HepG2 (cell line): Measurements from ENCODE around the gene ANKRD44. TPM values are rescaled to one million over a fixed set of nuclear protein-coding genes. Genes with fewer than 3 reads are reported as not detected.

Source experiments
- ATAC-seq: fragments of 200-7000 bp; cut with Tn5 transposase; 3 replicates; pipeline ENCODE4 v1.9.1; 2020; ENCODE audit warnings: mild to moderate bottlenecking, moderate library complexity
- BruUV-seq: library from RNA; stranded (reverse); fragments of 400-500 nt; replicated peaks from 2 replicates; lab custom pipeline; 2021; lab: Mats Ljungman, UMichigan
- CTCF ChIA-PET: fragments of 300-600 bp; formaldehyde crosslinking; extraction: SDS; loops from one replicate; lab custom pipeline; 2021; ENCODE audit warnings: low total read pairs, inconsistent platforms, low intra/inter-chr PET ratio; lab: Yijun Ruan, JAX
- POLR2A ChIA-PET: fragments of 350-600 bp; sonication (Branson Sonifier 250); formaldehyde crosslinking; loops from one replicate; lab custom pipeline; 2020; ENCODE audit warnings: antibody characterized with exemption, inconsistent platforms; lab: Yijun Ruan, JAX
- DNase-seq: peaks from one replicate; pipeline ENCODE4 v3.0.0-alpha.2; 2015; ENCODE audit warnings: low spot score
- FAIRE-seq: peaks from 3 replicates; lab custom pipeline; 2011; peaks lifted over from hg19 to GRCh38; lab: Jason Lieb, UNC
- H2AFZ ChIP-seq: one replicate; pipeline ENCODE4 v1.6.1; 2011; ENCODE audit warnings: low read length, inconsistent platforms
- H3K27ac ChIP-seq: fragments of 300-600 bp; 3 replicates; pipeline ENCODE4 v1.8.0; 2011; ENCODE audit warnings: mixed run types, mild to moderate bottlenecking, mixed read lengths, low read length, inconsistent platforms; ENCODE audit not compliant: insufficient read depth; ENCODE audit errors: extremely low read length
- H3K27me3 ChIP-seq, 2 experiments: fragments of 200-600 bp in 1 of 2; 2 replicates in 1 of 2; 3 replicates in 1 of 2; pipeline versions ENCODE4 v1.6.0 to v1.8.0; 2011; ENCODE audit warnings: low read length in 2 of 2, mild to moderate bottlenecking in 2 of 2, moderate library complexity in 2 of 2, inconsistent platforms in 1 of 2; ENCODE audit not compliant: insufficient read depth in 2 of 2, control insufficient read depth in 1 of 2
- H3K36me3 ChIP-seq, 2 experiments: fragments of 200-600 bp in 1 of 2; replicated peaks in 1 of 2; 2 replicates in 1 of 2; 3 replicates in 1 of 2; pipeline versions ENCODE4 v1.5.1 to v1.8.0; 2011; ENCODE audit warnings: low read length in 2 of 2, inconsistent platforms in 1 of 2; ENCODE audit not compliant: insufficient read depth in 2 of 2, control insufficient read depth in 1 of 2
- H3K4me1 ChIP-seq: 2 replicates; pipeline ENCODE4 v1.5.1; 2012; ENCODE audit warnings: low read length, inconsistent platforms; ENCODE audit not compliant: insufficient read depth
- H3K4me2 ChIP-seq: 2 replicates; pipeline ENCODE4 v1.6.0; 2011; ENCODE audit warnings: low read depth, low read length, inconsistent platforms
- H3K4me3 ChIP-seq, 3 experiments: fragments of 200-600 bp in 1 of 3; sonication (generic), shearing (Covaris generic) in 1 of 3; replicated peaks in 1 of 3; 2 replicates each; pipeline ENCODE4 v1.5.1; 2011 to 2016; ENCODE audit warnings: low read length in 3 of 3, inconsistent platforms in 2 of 3, low read depth in 2 of 3, mild to moderate bottlenecking in 2 of 3, control low read depth in 1 of 3, mixed read lengths in 1 of 3; ENCODE audit not compliant: insufficient read depth in 1 of 3
- H3K79me2 ChIP-seq: one replicate; pipeline ENCODE4 v1.6.1; 2011; ENCODE audit warnings: low read length, inconsistent platforms; ENCODE audit not compliant: insufficient read depth
- H3K9ac ChIP-seq: 2 replicates; pipeline ENCODE4 v1.6.0; 2011; ENCODE audit warnings: mild to moderate bottlenecking, low read depth, low read length, inconsistent platforms; ENCODE audit not compliant: insufficient read depth
- H3K9me3 ChIP-seq: 2 replicates; pipeline ENCODE4 v1.5.1; 2012; ENCODE audit warnings: mild to moderate bottlenecking, low read length
- H4K20me1 ChIP-seq: 2 replicates; pipeline ENCODE4 v1.6.0; 2011; ENCODE audit warnings: inconsistent platforms, mild to moderate bottlenecking, low read length, moderate library complexity; ENCODE audit not compliant: insufficient read depth
- CBFB ChIP-seq: sonication (generic); formaldehyde crosslinking; IDR thresholded peaks from 2 replicates; pipeline ENCODE4 v1.4.0; 2020; ENCODE audit warnings: missing genetic modification reagents
- ONECUT2 ChIP-seq: sonication (generic); formaldehyde crosslinking; IDR thresholded peaks from 2 replicates; pipeline ENCODE4 v1.4.0; 2020; ENCODE audit warnings: missing genetic modification reagents
- SMC3 ChIP-seq: IDR thresholded peaks from 2 replicates; pipeline ENCODE4 v1.6.1; 2011; ENCODE audit warnings: low read length, improper control_type of control experiment
- THYN1 ChIP-seq: sonication (generic); formaldehyde crosslinking; IDR thresholded peaks from 2 replicates; pipeline ENCODE4 v1.8.1; 2023; ENCODE audit warnings: low read depth, mild to moderate bottlenecking, moderate library complexity, missing genetic modification reagents, borderline replicate concordance
- TRIM24 ChIP-seq: sonication (generic); formaldehyde crosslinking; IDR thresholded peaks from 2 replicates; pipeline ENCODE4 v1.8.0; 2022; ENCODE audit warnings: mild to moderate bottlenecking, missing genetic modification reagents
- ZNF326 ChIP-seq: sonication (generic); formaldehyde crosslinking; IDR thresholded peaks from 2 replicates; pipeline ENCODE4 v1.4.0; 2020; ENCODE audit warnings: missing genetic modification reagents, borderline replicate concordance
- WGBS: methylation state at CpG from one replicate; pipeline ENCODE4 v1.1.6; 2017; ENCODE audit warnings: low lambda C conversion rate; 5-methylcytosine and 5-hydroxymethylcytosine counted together
- in situ Hi-C: cut with HindIII; loops from 2 replicates; pipeline ENCODE4 v1.10.0; 2017; ENCODE audit warnings: low pct_unique_long_range_greater_than_20kb; ENCODE audit not compliant: extremely low pct_ligation_motif_present
- intact Hi-C: fragments of 100-400 bp; cut with micrococcal nuclease; formaldehyde crosslinking; loops from one replicate; pipeline ENCODE4 v1.10.0; 2022; ENCODE audit not compliant: unreplicated experiment
- polyA plus RNA-seq, 8 experiments: library from polyadenylated mRNA; depleted of rRNA in 3 of 8; stranded (reverse) in 7 of 8; unstranded in 1 of 8; fragments of >200 nt; fragmentation: Illumina TruSeq in 4 of 8; extraction: Trizol in 4 of 8; gene quantifications; 2 replicates each; pipeline versions ENCODE4 v1.2.1 to v1.2.3, GENCODE V29; 2011 to 2016; ENCODE audit warnings: low read depth in 4 of 8, missing spikeins in 1 of 8, mixed read lengths in 1 of 8; ENCODE audit not compliant: insufficient read depth in 1 of 8
- total RNA-seq, 5 experiments: library from RNA; depleted of rRNA; stranded (reverse); fragments of >200 nt; fragmentation: Illumina TruSeq; extraction: Trizol; gene quantifications; 2 replicates each; pipeline ENCODE4 v1.2.3, GENCODE V29; 2016; ENCODE audit warnings: low read depth in 1 of 5
- TF ChIP-seq, protein P1 (sequence below): sonication (generic); formaldehyde crosslinking; IDR thresholded peaks from 2 replicates; pipeline ENCODE4 v1.5.1; 2020; ENCODE audit warnings: mild to moderate bottlenecking, moderate library complexity, missing genetic modification reagents

Gene ANKRD44
- total and polyA plus RNA-seq, 2 of the 13 experiments (the other 11 are each of a cell fraction or from before 2014, with no cell fraction given), result 0.04 to 0.11 TPM

DNA sequence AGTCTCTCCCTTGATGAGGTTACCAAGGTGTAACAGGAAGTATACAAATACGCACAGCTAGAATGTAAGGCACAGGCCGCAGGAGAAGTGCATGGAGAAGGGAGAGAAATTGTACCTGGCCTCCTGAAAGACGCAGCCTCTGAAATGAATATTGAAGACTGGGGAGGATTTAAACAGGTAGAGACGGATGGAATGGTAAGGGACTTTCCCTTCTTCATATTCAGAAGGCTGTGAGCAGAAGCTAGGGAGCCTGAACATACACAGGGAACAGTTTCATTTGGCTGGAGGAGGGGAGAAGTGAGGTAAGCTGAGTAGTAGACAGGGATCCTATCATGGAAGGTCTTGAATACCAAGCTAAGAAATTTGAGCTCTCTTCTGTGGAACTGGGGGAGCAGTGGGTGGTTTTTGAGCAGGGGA lies 112.7 kb downstream of the ANKRD44 start:
- Histone ChIP-seq H2AFZ (no peak overlapping the region), H3K4me3 (no peak overlapping the region), H3K4me2 (no peak overlapping the region), H3K36me3 (no peaks in the 10 kb centered on the region; a peak in 1 of 5 replicates), H3K9me3 (no peaks in the 10 kb centered on the region), H3K9ac (no peak overlapping the region), H3K27me3 (no peaks in the 10 kb centered on the region), H3K4me1 (no peaks in the 10 kb centered on the region), H4K20me1 (no peaks in the 10 kb centered on the region), H3K79me2 (no peaks in the 10 kb centered on the region), H3K27ac (no peak overlapping the region)
- FAIRE-seq (no peak), DNase-seq (no peak), ATAC-seq (no peak)
- in situ Hi-C loops (loop anchor here (10.0 kb wide), 1 partner anchor 577 kb away; no protein-coding TSS in a partner anchor), intact Hi-C loops (no loop called here)
- POLR2A ChIA-PET, result no interaction called here
- CTCF ChIA-PET, result no interaction called here
- TF ChIP-seq THYN1 (CRISPR knock-in tag), result no peak
- TF ChIP-seq ZNF326 (CRISPR knock-in tag), result no peak
- TF ChIP-seq SMC3, result no peak
- no peak for TF ChIP-seq ONECUT2
- TF ChIP-seq, protein P1, sequence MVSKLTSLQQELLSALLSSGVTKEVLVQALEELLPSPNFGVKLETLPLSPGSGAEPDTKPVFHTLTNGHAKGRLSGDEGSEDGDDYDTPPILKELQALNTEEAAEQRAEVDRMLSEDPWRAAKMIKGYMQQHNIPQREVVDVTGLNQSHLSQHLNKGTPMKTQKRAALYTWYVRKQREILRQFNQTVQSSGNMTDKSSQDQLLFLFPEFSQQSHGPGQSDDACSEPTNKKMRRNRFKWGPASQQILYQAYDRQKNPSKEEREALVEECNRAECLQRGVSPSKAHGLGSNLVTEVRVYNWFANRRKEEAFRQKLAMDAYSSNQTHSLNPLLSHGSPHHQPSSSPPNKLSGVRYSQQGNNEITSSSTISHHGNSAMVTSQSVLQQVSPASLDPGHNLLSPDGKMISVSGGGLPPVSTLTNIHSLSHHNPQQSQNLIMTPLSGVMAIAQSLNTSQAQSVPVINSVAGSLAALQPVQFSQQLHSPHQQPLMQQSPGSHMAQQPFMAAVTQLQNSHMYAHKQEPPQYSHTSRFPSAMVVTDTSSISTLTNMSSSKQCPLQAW (CRISPR knock-in tag), result no peak
- no peak for TF ChIP-seq TRIM24 (CRISPR knock-in tag)
- TF ChIP-seq CBFB, result no peak
- no TSS peak for BruUV-seq
- 38% methylated on average over 4 of the region's 4 CpGs for WGBS
